Heart left ventricle (tissue), 13 donors: ENCODE data around the gene TMC4.

Source experiments
- POLR2A ChIP-seq, 2 donors: fragments of 450-650 bp; IDR thresholded peaks; one replicate each; pipeline ENCODE4 v1.6.1; 2017; ENCODE audit warnings: antibody characterized with exemption in 2 of 2, mild to moderate bottlenecking in 2 of 2, moderate library complexity in 2 of 2
- TF ChIP-seq, protein P1 (sequence below), 12 donors: fragments of 200-600 bp; sonication (generic) in 4 of 12; IDR thresholded peaks; one replicate each; pipeline versions ENCODE4 v1.5.0 to v1.8.0; 2018 to 2022; ENCODE audit warnings: antibody characterized with exemption in 12 of 12, mild to moderate bottlenecking in 5 of 12
- donor health status: ischemic (EF 13 %, LVEDD 7.1; RV severe dilation, severe dysfunction).
- donor health status: DM: no; HTN: yes; CAD: no.
- donor health status: DM: no; HTN: no; CAD: no.
- donor health status: ischemic (EF 25% LVEDD 6.9; RV normal size, moderate dysfunction).
- donor health status: ischemic (EF 25% LVEDD 5.7; RV mildly dilated, moderate dysfunction).
- donor health status: ischemic (EF 35%, LVEDD 5.7; RV mildly dilated, moderate dysfunction).
- donor health status: nonischemic (EF 11% LVEDD 7.7; RV severe dilation, severe dysfunction).
- donor health status: DM: yes; HTN: yes; CAD: no.
- donor health status: PGD.
- donor health status: ischemic (EF 29% LVEDD 5.4; RV normal size, mild dysfunction).
- donor health status: nonischemic (EF 23%, LVEDD 6.1; RV moderate dilation, normal function).

DNA sequence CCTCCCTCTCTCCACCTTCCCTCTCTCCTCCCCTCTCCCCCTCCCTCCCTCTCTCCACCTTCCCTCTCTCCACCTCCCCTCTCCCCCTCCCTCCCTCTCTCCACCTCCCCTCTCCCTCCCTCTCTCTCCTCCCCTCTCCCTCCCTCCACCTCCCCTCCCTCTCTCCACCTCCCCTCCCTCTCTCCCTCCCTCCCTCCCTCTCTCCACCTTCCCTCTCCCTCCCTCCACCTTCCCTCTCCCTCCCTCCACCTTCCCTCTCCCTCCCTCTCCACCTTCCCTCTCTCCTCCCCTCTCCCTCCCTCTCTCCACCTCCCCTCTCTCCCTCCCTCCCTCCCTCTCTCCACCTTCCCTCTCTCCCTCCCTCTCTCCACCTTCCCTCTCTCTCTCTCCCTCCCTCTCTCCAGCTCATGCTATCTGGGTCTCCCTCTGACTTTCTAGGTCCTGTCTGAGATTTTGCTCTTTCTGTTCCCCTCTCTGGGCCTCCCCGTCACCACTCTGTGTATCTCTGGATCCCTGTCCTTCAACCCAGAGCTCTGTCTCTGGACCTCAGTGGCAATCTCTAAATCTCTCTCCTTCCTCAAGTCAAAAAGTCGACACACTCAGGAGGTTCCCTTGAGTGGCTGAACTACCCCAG is 38.9 kb downstream of the TMC4 start:
- TF ChIP-seq POLR2A (IDR thresholded peaks at IDR 0.05) = no peak
- TF ChIP-seq, protein P1, sequence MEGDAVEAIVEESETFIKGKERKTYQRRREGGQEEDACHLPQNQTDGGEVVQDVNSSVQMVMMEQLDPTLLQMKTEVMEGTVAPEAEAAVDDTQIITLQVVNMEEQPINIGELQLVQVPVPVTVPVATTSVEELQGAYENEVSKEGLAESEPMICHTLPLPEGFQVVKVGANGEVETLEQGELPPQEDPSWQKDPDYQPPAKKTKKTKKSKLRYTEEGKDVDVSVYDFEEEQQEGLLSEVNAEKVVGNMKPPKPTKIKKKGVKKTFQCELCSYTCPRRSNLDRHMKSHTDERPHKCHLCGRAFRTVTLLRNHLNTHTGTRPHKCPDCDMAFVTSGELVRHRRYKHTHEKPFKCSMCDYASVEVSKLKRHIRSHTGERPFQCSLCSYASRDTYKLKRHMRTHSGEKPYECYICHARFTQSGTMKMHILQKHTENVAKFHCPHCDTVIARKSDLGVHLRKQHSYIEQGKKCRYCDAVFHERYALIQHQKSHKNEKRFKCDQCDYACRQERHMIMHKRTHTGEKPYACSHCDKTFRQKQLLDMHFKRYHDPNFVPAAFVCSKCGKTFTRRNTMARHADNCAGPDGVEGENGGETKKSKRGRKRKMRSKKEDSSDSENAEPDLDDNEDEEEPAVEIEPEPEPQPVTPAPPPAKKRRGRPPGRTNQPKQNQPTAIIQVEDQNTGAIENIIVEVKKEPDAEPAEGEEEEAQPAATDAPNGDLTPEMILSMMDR (IDR thresholded peaks at IDR 0.05) = no peak
